H54 (cell line): ENCODE measurements around the gene AQP5.

Source experiments
- DNase-seq: peaks from one replicate; pipeline ENCODE4 v3.0.0; 2011; ENCODE audit warnings: low spot score, mixed read lengths; ENCODE audit not compliant: insufficient read length
- FAIRE-seq: peaks from 3 replicates; lab custom pipeline; 2011; peaks lifted over from hg19 to GRCh38; lab: Jason Lieb, UNC
- POLR2A ChIP-seq: IDR thresholded peaks from 2 replicates; pipeline ENCODE4 v1.6.1; 2011; ENCODE audit warnings: low read depth, mild to moderate bottlenecking, low read length

Gene AQP5

DNA sequence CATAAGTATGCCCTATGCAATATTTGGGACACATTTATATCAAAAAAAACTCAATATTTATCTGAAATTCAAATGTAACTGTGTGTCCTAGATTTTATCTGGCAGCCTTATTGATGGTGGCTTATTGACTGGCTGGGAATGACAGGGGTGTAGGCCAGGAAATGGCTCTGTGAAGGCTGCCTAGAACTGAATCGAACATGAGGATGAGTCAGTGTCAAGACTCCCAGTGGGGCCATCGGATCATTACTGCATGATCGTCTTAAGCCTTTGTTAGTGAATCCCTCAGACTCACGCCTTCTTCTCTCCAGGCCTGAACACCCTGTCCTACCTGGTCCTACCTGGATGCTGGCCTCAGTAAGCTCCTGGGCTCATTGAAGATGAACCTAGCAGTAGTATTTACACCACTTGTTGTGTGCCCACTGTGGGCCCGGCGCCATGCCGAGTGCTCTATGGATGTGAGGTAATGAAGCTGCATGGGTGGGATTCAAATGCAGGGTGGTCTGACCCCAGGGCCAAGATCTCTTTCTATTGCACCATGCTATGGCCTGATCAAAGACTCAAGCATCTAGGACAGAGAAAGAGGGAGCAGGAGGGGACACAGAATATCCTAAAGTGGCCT lies 36.9 kb upstream of the AQP5 start:
- DNase-seq (no peak), FAIRE-seq (no peak)
- no peak for TF ChIP-seq POLR2A

DNA sequence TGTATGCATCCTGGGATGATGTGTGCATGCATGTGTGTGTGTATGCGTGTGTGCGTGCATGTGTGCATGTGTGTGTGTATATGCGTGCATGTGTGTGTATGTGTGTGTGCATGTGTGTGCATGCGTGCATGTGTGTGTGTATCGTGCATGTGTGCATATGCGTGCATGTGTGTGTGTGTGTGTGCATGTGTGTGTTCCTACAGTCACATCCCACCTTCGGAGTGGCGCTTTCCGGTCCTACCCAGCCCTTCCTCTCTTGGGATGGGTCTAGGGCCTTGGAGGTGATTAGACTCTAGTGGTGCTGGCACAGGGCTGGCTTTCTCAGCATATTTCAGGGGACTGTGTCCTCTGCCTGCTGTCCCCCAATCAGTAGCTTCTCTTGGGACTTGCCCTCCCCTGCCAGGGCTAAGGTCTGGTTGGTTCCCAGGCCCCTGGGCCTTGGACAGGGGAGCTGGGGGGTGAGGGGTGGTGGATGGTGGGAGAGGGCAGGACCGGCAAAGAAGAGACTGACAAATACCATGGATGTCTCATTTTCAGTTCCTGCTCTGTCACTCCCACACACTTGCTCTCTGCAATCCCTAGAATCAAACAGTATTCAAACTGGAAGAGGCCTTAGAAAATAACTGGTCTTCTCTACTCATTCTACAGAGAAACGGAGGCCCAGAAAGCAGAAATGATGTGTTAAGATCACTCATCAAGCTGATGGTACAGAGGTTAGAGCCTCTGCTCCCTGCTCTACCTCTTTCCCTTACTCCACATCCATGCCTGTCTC lies 36.1 kb upstream of the AQP5 start:
- FAIRE-seq (no peak), DNase-seq (no peak)
- TF ChIP-seq POLR2A, result no peak

DNA sequence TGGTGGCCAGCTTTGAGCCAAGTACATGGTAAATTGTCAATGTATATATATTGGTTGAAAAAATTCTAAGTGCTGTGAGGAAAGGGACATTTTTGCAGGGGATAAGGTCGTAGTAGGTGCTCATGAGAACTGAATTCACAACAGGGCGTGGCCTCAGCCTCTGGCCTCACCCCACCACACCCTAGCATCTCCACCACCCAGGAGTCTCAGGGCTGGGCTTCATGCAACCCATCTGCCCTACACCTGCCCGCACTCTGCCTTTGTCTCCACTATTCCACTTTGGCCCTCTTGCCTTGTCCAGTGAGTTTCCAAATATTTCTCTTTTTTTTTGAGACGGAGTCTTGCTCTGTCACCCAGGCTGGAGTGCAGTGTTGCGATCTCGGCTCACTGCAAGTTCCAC lies 33.2 kb upstream of the AQP5 start:
- TF ChIP-seq POLR2A, result no peak
- FAIRE-seq (no peak), DNase-seq (no peak)

DNA sequence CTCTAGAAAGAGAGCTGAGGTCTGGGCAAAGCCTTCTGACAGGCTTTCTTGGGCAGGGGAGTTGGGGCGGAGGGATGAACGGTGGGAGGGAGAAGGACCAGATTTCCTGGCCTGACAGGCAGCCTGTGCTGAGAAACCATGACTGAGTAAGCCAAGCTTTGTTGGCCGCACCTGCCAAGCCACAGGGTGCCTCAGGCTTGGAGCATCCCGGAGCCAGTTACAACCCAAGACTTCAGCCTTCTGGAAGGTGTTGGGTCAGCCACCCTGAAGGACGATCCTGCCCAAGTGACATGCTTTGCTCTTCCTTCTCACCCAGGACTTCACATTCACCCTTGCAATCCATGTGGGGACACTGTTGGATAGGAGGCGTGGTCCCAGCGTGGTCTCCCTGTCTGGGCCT lies 32.1 kb upstream of the AQP5 start:
- FAIRE-seq, result no peak
- DNase-seq, result no peak
- no peak for TF ChIP-seq POLR2A

DNA sequence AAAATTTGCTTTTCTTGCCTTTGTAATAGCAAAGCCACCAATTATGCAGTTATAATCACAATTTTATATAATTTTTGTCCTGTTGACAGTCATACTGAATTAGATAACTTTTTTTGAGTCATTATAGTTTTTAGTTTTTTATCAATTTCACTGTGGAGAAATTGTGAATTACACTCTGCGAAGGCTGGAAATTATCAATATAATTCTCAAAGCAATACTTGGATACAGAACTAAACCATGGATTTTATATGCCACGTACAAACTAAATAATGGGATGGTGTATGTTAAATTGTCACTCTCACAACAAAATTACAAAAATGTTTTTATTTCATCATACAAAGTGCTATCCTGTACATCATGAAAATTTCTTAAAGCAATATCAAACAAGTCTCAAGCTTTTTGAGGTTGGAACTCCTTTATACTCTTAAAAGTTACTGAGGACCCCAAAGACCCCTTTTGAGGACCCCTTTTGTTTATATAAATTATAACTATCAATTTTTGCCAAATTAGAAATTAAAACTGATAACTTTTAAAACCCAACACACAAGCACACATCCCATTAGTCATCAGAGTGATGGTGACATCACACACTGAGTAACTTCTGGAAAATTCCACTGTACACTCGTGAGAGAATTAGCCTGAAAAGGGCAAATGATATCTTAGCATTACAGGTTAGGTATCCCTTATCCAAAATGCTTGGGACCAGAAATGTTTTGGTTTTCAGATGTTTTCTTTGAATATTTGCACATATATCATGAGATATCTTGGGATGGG lies 31.0 kb upstream of the AQP5 start:
- peak; percentile 67 for FAIRE-seq
- DNase-seq, result no peak
- no peak for TF ChIP-seq POLR2A

DNA sequence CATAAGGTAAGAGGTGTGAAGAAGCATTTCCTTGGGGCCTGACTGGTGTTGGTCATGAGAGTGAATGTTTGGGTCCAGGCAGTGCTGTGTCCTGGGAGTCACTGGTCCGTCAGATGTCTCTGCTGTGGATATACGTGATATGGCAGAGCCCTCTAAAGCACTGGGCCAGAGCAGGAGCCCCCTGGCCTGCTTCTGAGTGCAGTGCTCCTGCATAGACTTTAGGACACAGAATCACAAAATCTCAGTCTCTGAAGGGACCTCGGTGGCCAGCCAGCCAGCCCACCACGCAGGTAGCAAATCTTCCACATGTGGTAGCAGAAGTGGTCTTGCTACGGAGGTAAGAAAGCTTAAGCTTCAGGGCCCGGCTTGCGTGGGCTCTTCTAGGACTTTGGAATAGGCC lies 29.6 kb upstream of the AQP5 start:
- no peak for DNase-seq
- TF ChIP-seq POLR2A, result no peak
- FAIRE-seq, result no peak

DNA sequence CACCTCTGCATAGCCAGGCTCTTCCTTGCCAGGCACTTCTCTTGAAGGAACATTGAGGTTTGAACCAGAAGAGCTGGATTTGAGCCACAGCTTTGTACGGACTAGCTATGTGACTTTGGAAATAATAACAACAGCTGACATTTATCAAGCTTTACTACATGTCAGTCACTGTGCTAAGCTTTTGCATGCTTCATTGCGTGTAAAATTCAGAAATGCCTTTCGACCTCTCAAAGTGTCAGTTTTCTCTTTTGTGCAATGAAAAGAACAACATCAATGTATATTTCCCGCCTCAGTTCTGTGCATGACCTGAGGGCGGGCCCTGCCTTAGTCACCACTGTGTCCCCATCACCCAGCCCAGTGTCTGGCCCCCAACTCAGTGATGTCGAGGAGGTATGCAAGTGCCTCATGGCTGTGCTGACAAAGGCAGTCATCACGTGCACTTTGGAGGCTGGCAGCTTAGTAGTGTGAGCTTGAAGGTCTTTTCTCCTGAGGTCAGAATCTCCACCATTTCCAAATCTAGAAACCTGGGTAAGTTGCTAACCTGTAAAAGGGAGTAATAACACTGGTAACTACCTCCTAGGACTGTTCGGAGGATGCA lies 29.0 kb upstream of the AQP5 start:
- DNase-seq, result no peak
- no peak for TF ChIP-seq POLR2A
- no peak for FAIRE-seq

DNA sequence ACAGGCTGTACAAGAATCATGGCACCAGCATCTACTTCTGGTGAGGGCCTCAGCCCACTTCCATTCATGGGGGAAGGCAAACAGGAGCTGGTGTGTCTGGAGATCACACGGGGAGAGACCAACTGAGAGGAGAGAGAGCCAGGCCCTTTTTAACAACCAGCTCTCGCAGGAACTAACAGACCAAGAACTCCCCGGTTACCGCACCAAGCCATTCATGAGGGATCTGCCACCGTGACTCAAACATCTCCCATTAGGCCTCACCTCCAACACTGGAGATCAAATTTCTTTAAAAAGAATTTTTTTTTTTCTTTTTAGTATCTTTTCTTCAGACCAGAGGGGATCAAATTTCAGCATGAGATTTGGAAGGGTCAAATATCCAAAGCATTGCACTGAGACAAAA lies 27.9 kb upstream of the AQP5 start:
- TF ChIP-seq POLR2A, result no peak
- no peak for DNase-seq
- FAIRE-seq, result no peak

DNA sequence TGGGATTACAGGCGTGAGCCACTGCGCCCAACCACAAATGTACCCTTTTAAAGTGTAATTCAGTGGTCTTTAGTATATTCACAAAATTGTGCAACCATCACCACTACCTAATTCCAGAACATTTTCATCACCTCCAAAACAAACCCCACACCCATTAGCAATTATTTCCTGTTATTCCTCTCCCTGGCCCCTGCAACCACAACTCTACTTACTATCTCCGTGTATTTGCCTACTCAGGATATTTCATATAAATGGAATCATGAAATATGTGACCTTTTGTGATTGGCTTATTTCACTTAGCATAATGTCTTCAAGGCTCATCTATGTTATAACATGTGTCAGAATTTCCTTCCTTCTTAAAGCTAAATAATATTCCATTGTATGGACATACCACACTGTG lies 27.2 kb upstream of the AQP5 start:
- FAIRE-seq (no peak), DNase-seq (no peak)
- TF ChIP-seq POLR2A, result no peak

DNA sequence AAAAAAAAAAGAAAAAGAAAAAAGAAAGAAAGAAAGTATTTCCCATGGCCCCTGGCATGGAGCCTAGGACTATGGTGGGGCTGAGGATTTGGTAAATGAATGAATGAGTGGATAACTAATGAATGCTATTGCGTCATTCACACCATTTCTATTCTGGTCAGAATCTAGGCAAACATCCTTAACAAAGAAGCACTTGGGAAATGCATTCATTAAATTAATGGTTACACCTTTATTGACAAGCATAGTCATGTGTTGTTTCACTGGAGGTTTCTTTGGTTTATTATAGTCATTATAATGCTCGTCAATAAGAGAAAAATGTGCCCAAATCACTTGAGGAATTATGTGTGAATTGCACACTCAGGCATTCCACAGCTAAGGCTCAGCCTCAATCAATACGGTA lies 24.7 kb upstream of the AQP5 start:
- FAIRE-seq (no peak), DNase-seq (no peak)
- TF ChIP-seq POLR2A, result no peak

DNA sequence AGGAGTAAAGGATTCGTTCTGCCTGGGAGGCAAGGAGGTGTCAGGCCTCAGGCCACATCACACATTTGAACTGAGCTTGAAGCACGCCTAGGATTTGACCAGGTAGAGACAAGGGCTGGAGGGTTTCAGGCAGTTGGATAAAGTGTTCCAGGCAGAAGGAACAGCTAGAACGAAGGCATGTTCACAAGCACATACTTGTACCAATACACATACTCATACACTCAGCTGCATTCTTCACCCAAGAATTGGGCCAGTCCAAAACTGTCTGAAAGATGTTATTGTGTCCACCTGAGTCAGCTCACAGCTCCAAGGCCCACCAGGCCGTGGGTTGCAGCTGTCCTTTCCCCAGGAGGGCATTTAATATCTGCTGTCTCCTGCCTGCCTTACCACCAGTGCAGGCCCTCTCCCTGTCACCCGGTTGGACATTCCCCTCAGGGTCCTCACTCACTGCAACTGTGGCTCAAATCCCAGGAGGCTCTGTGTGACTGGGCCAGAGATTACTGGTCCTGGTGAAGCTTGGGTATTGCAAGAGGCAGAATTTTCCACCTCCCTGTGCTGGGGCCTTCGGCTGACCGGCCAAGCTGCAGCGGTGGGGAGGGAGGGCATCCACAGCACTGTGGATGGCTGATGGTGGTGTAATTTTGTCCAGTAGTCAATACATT lies 23.9 kb upstream of the AQP5 start:
- FAIRE-seq, result no peak
- no peak for DNase-seq
- TF ChIP-seq POLR2A, result no peak

DNA sequence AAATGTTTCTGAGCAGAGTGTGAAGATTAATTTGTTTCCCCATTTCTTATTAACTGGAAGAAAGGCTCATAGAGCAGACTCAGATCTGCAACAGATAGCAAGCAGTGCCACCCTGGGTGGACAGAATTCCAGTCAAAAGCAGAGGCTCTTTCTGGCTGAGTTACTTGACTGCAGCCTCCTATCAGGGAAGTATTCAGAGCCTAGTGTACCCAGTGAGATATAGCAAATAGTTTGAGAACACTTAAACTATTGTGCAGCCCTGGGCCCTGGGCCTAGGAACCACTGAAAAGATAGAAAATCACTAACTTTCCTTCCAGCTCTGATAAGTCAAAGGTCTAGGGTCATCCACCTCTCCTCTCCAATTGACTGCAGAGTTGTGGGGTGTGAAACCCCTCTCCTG lies 22.4 kb upstream of the AQP5 start:
- TF ChIP-seq POLR2A, result no peak
- DNase-seq (no peak), FAIRE-seq (no peak)

DNA sequence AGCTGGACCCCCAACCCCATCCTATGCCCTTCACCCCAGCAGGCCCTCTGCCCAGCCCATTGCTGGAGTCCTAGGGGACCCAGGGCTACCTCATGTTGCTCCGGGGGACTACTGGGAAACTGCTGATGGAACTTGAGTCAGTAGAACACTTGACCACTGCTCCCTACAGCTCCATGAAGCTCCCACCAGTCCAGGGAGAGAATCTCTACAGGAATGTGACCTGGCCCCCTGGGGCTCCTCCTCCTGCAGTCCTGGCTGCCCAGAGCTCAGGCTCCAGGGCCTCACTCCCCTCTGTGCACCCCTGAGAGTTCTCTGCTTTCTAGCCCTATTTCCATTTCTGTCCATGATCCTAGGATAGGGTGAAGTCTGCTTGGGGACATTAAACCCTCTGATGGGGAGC lies 22.0 kb upstream of the AQP5 start:
- FAIRE-seq (no peak), DNase-seq (no peak)
- TF ChIP-seq POLR2A, result no peak
